Prostate gland (tissue), 2 donors: Measurements from ENCODE around the gene ALG11. TPM values are rescaled to one million over a fixed set of nuclear protein-coding genes. Genes with fewer than 3 reads are reported as not detected.
"Not testable (repeated sequence)": the region's sequence is repeated elsewhere in the genome, so short reads cannot be mapped to it uniquely, and the experiment has no call there.

Source experiments
- DNase-seq: peaks from one replicate; pipeline ENCODE4 v3.0.0-alpha.2; 2019; ENCODE audit warnings: low spot score
- H3K27ac ChIP-seq, 2 donors: fragments of 200-600 bp; sonication (generic); 2 replicates each; pipeline ENCODE4 v1.5.1; 2017 to 2019
- H3K27me3 ChIP-seq: fragments of 200-600 bp; sonication (generic); replicated peaks from 2 replicates; pipeline ENCODE4 v1.5.1; 2019; ENCODE audit not compliant: insufficient read depth
- H3K36me3 ChIP-seq, 2 donors: fragments of 200-600 bp; sonication (generic); 1 replicate in 1 of 2; 2 replicates in 1 of 2; pipeline versions ENCODE4 v1.5.1 to v1.8.1; 2017 to 2019
- H3K4me1 ChIP-seq: fragments of 200-600 bp; sonication (generic); replicated peaks from 2 replicates; pipeline ENCODE4 v1.5.1; 2019
- H3K4me3 ChIP-seq, 2 donors: fragments of 200-600 bp; sonication (generic); 2 replicates each; pipeline ENCODE4 v1.5.1; 2017 to 2019
- H3K9me3 ChIP-seq: fragments of 200-600 bp; sonication (generic); 2 replicates; pipeline ENCODE4 v1.5.1; 2017
- CTCF ChIP-seq, 4 experiments: fragments of 200-600 bp in 2 of 4; fragments of 450-650 bp in 2 of 4; sonication (generic) in 2 of 4; IDR thresholded peaks; 1 replicate in 3 of 4; 2 replicates in 1 of 4; pipeline ENCODE4 v1.5.1; 2016 to 2019; ENCODE audit warnings: antibody characterized with exemption in 4 of 4, mild to moderate bottlenecking in 2 of 4, moderate library complexity in 2 of 4
- POLR2A ChIP-seq: fragments of 450-650 bp; IDR thresholded peaks from one replicate; pipeline ENCODE4 v1.6.1; 2016; ENCODE audit warnings: antibody characterized with exemption, mild to moderate bottlenecking
- POLR2AphosphoS5 ChIP-seq: sonication (generic); formaldehyde crosslinking; IDR thresholded peaks from one replicate; pipeline ENCODE4 v1.6.1; 2017; ENCODE audit warnings: antibody characterized with exemption
- WGBS: methylation state at CpG from one replicate; pipeline ENCODE4 v1.1.5; 2018; 5-methylcytosine and 5-hydroxymethylcytosine counted together
- intact Hi-C: fragments of 100-400 bp; cut with DNase I; formaldehyde crosslinking; loops from one replicate; pipeline ENCODE4 v1.14.2; 2022
- total RNA-seq, 2 donors: library from RNA; depleted of rRNA; stranded (reverse); fragments of >200 nt; gene quantifications; one replicate each; pipeline ENCODE4 v1.1.0, GENCODE V29; 2016

ALG11 gene
- total RNA-seq, 2 donors from 2014 or later, result 28.9 to 34.1 TPM

GRCh38 chr13:52026246-52026626, 14.0 kb downstream of the ALG11 start:
- 83% methylated on average over 3 of the region's 3 CpGs for WGBS
- H3K36me3 ChIP-seq, result no peaks in the 10 kb centered on the region

GRCh38 chr13:52027832-52028231, 15.6 kb downstream of the ALG11 start:
- Histone ChIP-seq H3K4me1 (no peaks in the 10 kb centered on the region), H3K27me3 (no peaks in the 10 kb centered on the region), H3K4me3 (no peak overlapping the region), H3K27ac (no peak overlapping the region), H3K9me3 (no peaks in the 10 kb centered on the region), H3K36me3 (no peaks in the 10 kb centered on the region)
- no peak for DNase-seq
- 94% methylated on average over 1 of the region's 1 CpG for WGBS
- TF ChIP-seq CTCF (IDR thresholded peaks at IDR 0.05) (no peak), POLR2A (no peak), POLR2AphosphoS5 (no peak)
- intact Hi-C loops, result no loop called here

More at GRCh38 chr13:52026246-52026626, 14.0 kb downstream of the ALG11 start:
- H3K9me3 ChIP-seq, result no peaks in the 10 kb centered on the region
- TF ChIP-seq POLR2AphosphoS5, result no peak
- TF ChIP-seq POLR2A, result no peak
- no peak for TF ChIP-seq CTCF (IDR thresholded peaks at IDR 0.05)
- DNase-seq, result no peak
- H3K27ac ChIP-seq, result no peak overlapping the region
- no peaks in the 10 kb centered on the region for H3K27me3 ChIP-seq
- intact Hi-C loops, result no loop called here
- H3K4me1 ChIP-seq, result no peaks in the 10 kb centered on the region
- no peak overlapping the region for H3K4me3 ChIP-seq

GRCh38 chr13:52029569-52029968, 17.4 kb downstream of the ALG11 start:
- no peak for DNase-seq
- intact Hi-C loops, result no loop called here
- TF ChIP-seq POLR2AphosphoS5 (no peak), POLR2A (no peak), CTCF (IDR thresholded peaks at IDR 0.05) (no peak)
- no peaks in the 10 kb centered on the region for H3K4me1 ChIP-seq
- no peaks in the 10 kb centered on the region for H3K27me3 ChIP-seq
- no peaks in the 10 kb centered on the region for H3K9me3 ChIP-seq
- WGBS, result 91% methylated on average over 4 of the region's 4 CpGs
- H3K36me3 ChIP-seq, result no peaks in the 10 kb centered on the region
- no peak overlapping the region for H3K27ac ChIP-seq
- H3K4me3 ChIP-seq, result no peak overlapping the region

- DNase-seq, intact Hi-C loops, H3K27ac ChIP-seq, H3K36me3 ChIP-seq, H3K4me3 ChIP-seq, H3K9me3 ChIP-seq, H3K4me1 ChIP-seq, H3K27me3 ChIP-seq: not testable (repeated sequence)
- WGBS, result 96% methylated on average over 6 of the region's 6 CpGs
Observed at GRCh38 chr13:52030401-52030800, 18.2 kb downstream of the ALG11 start.

- Histone ChIP-seq H3K36me3 (no peaks in the 10 kb centered on the region), H3K27ac (no peak overlapping the region), H3K27me3 (no peaks in the 10 kb centered on the region), H3K4me3 (no peak overlapping the region), H3K9me3 (no peaks in the 10 kb centered on the region), H3K4me1 (no peaks in the 10 kb centered on the region)
- intact Hi-C loops, result no loop called here
- DNase-seq, result no peak
- no peak for TF ChIP-seq POLR2AphosphoS5
- TF ChIP-seq CTCF (IDR thresholded peaks at IDR 0.05), result no peak
- TF ChIP-seq POLR2A, result no peak
- 89% methylated on average over 2 of the region's 2 CpGs for WGBS
Observed at GRCh38 chr13:52033039-52033438, 20.8 kb downstream of the ALG11 start.
